ENCODE results near the gene CAMSAP3.
"Not testable (repeated sequence)": the region's sequence is repeated elsewhere in the genome, so short reads cannot be mapped to it uniquely, and the experiment has no call there.

The CAMSAP3 gene

DNA sequence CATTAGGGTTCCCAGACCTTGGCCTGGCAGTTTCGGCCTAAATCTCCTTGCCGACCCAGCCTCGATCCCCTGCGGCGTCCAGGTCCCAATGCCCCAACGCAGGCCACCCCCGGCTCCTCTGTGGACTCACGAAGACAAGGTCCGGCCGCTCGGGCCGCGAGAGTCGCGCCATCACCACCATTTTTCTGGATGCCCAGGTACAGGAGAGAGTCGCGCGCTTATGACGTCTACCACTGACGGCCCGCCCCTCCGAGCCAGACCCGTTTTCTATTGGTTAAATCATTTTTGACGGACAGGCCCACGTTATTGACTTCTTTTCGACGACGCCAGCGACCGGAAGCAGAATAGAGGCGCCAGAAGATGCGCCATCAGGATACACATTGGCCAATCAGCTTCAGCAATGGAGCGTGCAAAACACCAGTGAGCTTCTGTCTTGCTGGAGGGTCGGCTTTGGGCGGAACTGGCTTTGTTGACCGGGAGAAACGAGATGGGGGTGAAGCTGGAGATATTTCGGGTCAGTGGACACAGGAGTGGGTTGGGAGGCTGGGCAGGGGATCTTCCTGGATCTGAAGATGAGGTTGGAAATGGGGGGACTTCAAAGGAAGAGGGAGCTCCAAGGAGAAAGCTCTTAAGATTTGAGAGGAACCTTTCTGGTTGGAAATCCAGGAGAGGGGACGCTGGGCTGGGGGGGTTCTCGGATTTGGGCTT is 33.8 kb downstream of the CAMSAP3 start, which contains the start of the genes PET100 and XAB2:
PET100 (plus strand) TSS at position 447 of the 708 bp plus-strand sequence; CDS start at position 488, 41 bp downstream.
XAB2 (minus strand) TSS at position 199 of the 708 bp plus-strand sequence; CDS start at position 181, 18 bp downstream.
- in situ Hi-C loops (cut with HindIII; ENCODE audit: low sequenced_read_pairs): loop anchor here (5.0 kb wide), 1 partner anchor 72 kb away; no protein-coding TSS in a partner anchor

DNA sequence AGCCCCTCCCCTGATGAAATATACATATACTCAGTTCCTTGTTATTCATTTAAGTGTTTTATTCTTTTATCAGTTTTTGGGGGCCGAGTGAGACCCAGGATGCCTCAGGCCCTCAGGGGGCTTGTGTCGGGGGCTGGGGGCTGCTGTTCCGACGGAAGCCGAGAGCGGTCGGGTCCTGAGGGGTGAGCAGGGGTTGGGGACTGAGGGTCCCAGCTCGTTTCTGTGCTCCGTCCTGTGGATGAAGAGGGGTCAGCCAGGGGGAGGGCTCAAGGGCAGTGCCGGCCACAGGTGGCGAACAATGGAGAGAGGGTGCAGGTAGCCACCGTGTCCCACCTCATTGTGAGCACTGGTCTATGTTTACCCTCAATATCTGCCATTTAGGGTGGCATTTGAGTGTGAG is 35.9 kb downstream of the CAMSAP3 start:
- in situ Hi-C loops (cut with HindIII; ENCODE audit: low sequenced_read_pairs): loop anchor here (5.0 kb wide), 1 partner anchor 74 kb away; no protein-coding TSS in a partner anchor

DNA sequence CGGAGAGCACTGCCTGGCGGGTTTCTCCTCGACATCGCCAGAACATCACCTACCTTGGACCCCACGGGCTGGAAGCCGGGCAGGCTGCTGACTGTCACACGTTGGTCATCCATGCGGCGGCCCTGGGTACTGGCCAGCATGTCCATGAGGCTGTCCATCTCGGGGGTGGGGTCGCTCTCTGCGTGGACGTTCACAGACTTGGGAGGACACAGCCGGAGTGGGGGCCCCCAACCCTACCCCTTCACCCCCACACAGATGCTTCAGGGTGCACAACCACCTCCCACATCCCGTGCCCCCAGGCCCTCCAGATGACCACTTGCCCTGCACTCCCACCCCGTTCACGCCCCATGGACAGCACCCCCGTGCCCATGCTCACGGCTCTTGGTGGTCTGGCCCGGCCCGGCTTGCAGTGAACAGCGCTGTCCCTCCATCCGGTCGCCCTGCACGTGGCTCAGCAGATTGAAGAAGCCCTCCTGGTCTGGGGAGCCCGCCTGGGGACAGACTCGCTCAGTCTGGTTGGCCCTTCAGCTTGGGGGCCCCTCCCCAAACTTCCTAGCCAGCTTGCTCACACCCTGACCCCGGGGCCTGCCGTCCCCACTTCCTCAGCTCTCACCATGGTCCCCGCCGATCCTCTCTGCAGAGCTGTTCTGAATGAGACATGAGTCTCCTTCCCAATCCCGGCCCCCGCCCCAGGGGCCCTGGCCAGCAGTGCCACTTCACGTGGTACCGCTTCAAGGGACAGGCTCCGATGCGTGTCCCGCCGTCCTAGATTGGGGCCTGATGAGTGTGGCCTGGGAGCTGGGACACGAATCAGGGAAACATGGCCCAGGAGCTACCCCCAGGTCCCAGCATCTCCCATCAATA is 36.9 kb downstream of the CAMSAP3 start:
- in situ Hi-C loops (cut with HindIII; ENCODE audit: low sequenced_read_pairs): loop anchor here (5.0 kb wide), 1 partner anchor 75 kb away; no protein-coding TSS in a partner anchor

DNA sequence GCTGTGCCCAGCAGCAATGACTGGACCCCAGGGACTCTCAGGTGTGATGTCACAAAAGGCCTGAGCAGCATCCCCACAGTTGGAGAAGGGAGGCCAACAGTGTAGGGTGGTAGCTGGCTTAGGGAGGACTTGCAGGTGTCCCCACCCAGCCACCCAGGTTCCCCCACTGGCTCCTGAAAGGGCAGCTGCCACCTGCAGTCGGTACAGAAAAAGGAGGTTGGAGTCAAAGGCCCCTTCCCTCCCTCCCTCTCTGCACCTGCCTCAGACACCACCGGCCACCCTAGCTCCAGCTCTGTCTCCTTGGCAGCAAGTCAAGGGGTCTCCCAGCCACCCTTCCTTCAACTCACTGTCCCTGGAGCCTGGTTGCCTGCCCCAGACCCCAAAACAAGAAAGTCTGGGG is 38.0 kb downstream of the CAMSAP3 start, which contains the start of gene PCP2:
PCP2 (minus strand) TSS at position 22 of the 400 bp plus-strand sequence. CDS start 262 bp downstream, outside the sequence.
- in situ Hi-C loops (cut with HindIII; ENCODE audit: low sequenced_read_pairs): loop anchor here (5.0 kb wide), 1 partner anchor 76 kb away; no protein-coding TSS in a partner anchor

DNA sequence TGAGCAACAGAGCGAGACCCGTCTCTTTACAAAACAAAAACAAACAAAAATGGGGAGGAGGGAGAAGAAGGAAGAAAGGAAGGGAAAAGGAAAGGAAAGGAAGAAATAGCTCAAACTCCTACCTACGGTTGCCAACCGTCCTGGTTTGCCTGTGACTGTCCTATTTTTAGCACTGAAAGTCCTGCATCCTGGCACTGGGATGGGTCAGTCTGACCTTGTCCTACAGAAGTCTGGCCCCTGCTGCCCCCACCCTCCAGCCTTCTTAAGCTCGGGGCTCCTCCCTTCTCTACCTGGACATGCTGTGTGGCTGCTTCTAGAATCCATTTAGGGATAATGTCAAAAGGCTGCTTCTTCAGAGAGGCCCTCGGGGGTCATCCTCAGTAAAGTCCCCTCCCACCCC is 40.0 kb downstream of the CAMSAP3 start:
- in situ Hi-C loops (cut with HindIII; ENCODE audit: low sequenced_read_pairs): no loop called here

DNA sequence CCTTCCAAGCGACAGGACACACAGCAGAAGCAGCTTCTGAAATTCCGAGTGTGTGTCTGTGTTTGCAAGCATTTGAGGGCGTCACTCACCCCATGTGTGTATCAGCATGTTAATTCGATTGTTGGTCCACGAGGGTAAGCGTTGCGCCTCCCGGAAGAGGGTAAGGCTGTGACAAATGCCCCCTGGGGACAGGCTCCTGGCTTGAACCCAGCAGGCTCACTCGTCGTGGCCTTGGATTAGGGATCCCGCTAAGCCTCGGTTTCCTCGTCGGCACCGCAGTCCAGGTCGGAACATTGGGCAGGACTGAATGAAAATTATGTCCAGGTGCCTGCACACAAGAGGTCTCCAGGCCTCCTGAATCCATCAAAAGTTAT is 40.6 kb downstream of the CAMSAP3 start:
- in situ Hi-C loops (cut with HindIII; ENCODE audit: low sequenced_read_pairs): no loop called here

DNA sequence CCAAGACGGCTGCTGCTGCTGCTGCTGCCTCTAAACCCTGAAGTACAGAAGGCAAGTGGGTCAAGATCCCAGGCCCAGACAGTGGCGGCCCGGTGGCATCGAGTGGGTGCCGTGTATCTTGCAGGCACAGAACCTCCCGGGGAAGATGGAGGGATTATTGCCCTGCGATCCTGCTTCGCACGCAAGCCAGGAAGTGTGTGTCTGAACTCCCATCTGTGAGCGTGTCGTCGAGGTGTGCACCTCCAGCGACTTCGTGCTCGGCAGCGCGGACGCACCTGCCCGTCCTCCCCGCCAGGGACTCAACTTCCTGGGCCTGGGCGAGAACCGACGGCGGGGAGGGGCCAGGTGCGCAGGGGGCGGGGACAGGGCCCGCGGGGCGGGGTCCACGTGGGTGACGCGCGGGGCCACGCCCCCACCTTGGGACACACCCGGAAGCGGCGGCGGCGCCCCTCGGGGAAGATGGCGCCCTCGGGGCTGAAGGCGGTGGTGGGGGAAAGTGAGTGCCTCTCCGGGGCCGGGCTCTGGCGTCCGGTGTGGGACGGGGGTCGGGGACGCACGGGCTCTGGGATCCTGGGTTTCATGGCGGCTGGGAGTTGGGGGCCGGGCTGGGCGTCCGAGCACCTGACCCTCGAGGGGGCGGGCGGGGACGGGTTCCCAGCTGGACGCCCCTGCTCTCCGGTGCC is 41.2 kb downstream of the CAMSAP3 start, which contains the start of gene STXBP2:
STXBP2 (plus strand) TSS at position 420 of the 683 bp plus-strand sequence; CDS start at position 460, 40 bp downstream.
- in situ Hi-C loops (cut with HindIII; ENCODE audit: low sequenced_read_pairs): no loop called here

DNA sequence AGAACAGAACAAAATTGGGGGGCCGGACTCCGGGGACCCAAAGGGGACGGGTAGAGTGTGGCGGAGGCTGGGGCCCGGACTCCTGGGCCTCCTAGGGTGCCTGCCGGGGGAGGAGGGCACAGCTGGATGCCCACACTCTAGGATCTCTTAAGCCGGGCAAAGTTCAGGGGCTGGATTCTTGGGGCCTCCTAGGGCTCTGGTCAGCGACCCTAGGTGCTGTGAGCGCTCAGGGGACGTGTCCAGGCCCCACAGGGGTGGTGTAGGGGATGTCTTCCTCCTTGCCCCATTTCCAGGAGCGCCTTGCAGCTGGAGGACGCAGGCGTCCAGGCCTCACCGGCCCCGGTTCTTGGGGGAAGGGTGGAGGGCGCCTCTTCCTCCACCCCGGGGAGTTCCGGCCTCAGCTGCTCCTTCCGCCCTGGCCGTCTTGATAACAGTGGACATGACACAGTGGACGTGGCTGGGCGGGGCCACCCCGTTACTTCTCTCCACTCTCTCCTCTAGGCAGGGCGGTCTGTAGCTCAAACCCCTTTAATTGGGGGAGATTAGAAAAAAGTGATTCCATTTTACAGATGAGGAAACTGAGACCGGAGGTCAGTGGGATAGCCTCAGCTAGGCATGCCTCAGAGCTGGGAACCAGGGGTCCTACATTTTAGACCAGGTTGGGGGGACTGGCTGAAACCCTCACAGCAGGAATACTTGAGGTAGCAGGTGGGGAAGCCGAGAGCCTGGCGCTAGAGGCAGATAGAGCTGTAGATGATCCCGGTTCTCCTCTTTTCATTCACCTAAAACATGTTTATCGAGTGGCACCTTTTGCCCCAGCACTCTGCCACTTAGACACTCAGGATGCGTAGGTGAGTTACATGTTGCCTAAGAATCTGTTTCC is 42.0 kb downstream of the CAMSAP3 start:
- in situ Hi-C loops (cut with HindIII; ENCODE audit: low sequenced_read_pairs): no loop called here

DNA sequence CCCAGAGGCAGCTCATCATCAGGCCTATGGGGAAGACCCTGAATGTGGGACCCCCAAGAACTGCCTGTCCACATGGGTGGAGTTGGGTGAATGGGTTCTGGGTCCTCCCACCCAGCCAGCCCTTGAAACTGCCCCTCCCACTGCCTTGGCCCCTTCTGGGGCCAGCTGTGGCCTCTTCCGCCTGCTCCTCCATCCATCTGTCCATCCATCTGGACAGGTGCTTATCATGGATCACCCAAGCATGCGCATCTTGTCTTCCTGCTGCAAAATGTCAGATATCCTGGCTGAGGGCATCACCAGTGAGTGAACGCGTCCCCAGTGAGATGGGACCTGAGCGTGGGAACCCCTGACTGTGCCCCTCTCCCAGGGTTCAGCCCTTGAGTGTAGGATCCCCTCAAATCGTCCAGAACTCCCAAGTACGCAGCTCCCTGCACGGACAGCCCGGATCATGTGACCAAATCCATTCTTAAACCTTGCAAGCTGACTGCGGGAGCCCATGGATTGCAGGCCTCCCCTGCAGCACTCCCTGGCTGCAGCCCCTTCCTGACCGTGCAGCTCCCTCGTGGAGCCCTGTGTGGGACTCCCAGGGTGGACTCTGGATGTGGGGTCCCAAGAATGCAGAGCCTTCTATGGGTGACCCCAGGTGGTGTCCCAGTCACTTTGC is 43.3 kb downstream of the CAMSAP3 start:
- in situ Hi-C loops (cut with HindIII; ENCODE audit: low sequenced_read_pairs): no loop called here

DNA sequence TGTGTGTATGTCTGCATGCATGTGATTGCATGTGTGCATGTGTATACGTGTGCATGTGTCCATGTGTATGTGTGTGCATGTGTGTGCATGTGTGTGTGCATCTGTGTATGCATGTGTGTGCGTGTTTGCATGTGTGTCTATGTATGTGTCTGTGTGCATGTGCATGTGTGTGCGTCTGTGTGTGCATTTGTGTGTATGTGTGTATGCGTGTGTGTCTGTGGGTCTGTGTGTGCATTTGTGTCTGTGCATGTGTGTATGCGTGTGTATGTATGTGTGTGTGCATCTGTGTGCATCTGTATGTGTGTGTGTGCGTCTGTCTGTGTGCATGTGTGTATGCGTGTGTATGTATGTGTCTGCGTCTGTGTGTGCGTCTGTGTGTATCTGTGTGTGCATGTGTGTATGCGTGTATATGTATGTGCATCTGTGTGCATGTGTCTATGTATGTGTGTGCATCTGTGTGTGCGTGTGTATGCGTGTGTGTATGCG is 44.2 kb downstream of the CAMSAP3 start:
- in situ Hi-C loops (cut with HindIII; ENCODE audit: low sequenced_read_pairs): no loop called here

DNA sequence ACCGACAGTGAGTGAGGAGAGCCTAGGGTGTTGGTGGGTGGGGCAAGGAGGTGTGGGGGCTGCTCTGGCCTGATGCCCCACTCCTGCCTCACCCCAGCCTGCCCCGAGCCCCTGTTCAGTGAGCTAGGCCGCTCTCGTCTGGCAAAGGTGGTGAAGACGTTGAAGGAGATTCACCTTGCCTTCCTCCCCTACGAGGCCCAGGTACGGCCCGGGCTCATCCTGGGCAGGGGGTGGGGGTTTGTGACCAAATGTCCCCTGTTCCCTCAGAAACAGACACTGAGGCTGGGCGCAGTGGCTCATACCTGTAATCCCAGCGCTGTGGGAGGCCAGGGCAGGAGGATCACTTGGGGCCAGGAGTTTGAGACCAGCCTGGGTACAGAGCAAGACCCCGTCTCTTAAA is 45.1 kb downstream of the CAMSAP3 start:
- in situ Hi-C loops (cut with HindIII; ENCODE audit: low sequenced_read_pairs): no loop called here

DNA sequence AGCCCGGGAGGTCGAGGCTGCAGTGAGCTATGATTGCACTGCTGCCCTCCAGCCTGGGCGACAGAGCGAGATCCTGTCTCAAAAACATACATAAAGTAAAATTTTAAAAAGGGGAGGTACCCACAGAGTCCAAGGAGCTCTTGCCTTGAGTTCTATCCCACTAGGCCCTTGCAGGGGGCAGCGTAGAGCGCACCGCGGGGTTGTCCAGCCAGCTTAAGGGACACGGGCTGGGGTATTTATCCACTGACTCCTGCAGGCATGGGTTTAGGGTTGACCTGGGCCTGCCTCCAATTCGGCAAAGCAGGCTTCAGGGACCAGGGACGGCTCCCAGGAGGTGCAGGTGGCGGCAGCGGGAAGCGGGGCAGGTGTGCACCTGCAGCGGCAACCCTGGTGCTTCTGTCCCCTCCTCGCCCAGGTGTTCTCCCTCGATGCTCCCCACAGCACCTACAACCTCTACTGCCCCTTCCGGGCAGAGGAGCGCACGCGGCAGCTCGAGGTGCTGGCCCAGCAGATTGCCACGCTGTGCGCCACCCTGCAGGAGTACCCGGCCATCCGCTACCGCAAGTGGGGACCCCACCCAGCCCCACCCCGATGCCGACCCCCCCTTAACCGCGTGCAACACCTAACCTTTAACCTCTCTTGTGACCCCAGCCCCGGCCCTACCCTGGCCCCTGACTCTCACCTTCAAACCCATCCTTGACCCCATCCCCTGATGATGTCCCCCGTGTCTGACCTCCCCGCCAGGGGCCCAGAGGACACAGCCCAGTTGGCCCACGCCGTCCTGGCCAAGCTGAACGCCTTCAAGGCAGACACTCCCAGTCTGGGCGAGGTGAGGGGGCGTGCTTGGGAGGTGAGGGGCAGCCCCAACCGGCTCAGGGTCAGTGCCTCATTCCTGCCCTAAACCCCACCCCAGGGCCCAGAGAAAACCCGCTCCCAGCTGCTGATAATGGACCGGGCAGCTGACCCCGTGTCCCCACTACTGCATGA is 45.9 kb downstream of the CAMSAP3 start:
- in situ Hi-C loops (cut with HindIII; ENCODE audit: low sequenced_read_pairs): no loop called here

DNA sequence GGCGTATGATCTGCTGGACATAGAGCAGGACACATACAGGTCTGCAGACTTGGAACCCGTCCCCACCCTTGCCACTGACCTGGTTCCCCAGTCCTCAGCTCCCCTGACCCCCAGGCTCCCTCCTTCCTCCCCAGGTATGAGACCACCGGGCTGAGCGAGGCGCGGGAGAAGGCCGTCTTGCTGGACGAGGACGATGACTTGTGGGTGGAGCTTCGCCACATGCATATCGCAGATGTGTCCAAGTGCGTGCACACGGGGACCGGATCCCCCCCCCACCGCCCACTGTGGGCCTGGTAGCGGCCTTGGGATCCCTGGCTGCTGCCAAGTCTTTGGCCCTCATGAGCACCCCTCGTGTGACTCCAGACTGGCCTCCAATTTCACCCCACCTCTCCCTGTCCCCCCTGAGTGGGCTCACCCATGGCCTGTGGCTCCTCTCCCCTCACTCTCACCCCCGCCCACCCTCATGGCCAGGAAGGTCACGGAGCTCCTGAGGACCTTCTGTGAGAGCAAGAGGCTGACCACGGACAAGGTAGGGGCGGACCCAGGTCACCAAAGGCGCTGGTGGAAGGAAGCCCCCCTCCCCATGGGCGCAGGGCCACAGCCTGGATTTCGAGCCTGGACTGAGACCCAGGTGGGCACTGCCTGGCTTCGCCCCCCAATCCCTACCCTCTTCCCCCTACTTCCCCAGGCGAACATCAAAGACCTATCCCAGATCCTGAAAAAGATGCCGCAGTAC is 46.8 kb downstream of the CAMSAP3 start:
- in situ Hi-C loops (cut with HindIII; ENCODE audit: low sequenced_read_pairs): no loop called here

DNA sequence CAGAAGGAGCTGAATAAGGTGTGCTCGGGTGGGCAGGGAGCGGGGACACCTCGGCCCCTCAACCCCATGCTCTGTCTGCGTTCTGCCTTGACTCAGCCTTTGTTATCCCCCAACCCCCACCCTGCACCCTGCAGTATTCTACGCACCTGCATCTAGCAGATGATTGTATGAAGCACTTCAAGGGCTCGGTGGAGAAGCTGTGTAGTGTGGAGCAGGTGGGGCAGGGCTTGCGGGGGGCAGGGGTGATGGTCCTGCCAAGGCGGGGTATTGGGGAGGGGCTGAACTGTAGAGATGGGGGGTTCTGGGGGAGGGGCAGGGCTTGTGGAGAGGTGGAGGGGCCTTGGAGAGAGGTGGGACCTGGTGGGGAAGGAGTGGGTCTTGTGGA is 47.4 kb downstream of the CAMSAP3 start:
- in situ Hi-C loops (cut with HindIII; ENCODE audit: low sequenced_read_pairs): no loop called here

DNA sequence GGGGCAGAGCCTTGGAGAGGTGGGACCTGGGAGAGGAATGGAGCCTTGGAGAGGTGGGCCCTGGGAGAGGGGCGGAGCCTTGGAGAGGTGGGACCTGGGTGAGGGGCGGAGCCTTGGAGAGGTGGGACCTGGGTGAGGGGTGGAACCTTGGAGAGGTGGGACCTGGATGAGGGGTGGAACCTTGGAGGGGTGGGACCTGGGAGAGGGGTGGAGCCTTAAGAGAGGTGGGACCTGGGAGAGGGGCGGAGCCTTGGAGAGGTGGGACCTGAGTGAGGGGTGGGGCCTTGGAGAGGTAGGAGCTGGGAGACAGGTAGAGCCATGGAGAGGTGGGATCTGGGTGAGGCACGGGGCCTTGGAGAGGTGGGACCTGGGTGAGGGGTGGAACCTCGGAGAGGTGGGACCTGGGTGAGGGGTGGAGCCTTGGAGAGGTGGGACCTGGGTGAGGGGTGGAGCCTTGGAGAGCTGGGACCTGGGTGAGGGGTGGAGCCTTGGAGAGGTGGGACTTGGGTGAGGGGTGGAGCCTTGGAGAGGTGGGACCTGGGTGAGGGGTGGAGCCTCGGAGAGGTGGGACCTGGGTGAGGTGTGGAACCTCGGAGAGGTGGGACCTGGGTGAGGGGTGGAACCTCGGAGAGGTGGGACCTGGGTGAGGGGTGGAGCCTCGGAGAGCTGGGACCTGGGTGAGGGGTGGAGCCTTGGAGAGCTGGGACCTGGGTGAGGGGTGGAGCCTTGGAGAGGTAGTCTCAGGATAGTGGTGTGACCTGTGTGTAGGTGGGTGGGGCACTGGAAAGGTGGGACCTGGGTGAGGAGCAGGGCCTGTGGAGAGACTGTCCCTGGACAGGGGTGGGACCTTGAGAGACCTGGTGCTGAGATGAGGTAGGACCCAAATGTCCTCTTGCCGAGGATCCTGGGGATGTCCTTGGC is 48.2 kb downstream of the CAMSAP3 start:
- in situ Hi-C loops (cut with HindIII; ENCODE audit: low sequenced_read_pairs): not testable (repeated sequence)

DNA sequence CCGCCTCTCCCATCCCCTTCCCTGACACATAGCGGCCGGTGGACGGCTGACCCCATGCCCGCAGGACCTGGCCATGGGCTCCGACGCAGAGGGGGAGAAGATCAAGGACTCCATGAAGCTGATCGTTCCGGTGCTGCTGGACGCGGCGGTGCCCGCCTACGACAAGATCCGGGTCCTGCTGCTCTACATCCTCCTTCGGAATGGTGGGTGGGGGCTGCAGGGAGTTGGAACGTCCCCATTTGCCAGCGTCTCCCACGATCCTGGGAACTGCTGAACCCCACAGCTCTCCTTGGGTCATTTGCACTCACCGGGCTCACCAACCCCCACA is 48.9 kb downstream of the CAMSAP3 start:
- in situ Hi-C loops (cut with HindIII; ENCODE audit: low sequenced_read_pairs): no loop called here
